OCI-LY3 (cell line): ENCODE data around the gene POLG.

Experiments used
- H2AFZ ChIP-seq: fragments of 200-600, 300-600 bp; shearing (Covaris generic); 2 replicates; pipeline ENCODE4 v1.6.0; 2014; ENCODE audit warnings: antibody characterized with exemption, low read depth, low read length
- H3K27ac ChIP-seq: fragments of 200-600, 300-600 bp; sonication (generic); 2 replicates; pipeline ENCODE4 v1.5.1; 2014; ENCODE audit warnings: mild to moderate bottlenecking, low read length, moderate library complexity, mixed read lengths
- H3K27me3 ChIP-seq: fragments of 200-600, 300-600 bp; sonication (generic); 2 replicates; pipeline ENCODE4 v1.6.1; 2014; ENCODE audit warnings: low read depth, low read length, mixed read lengths
- H3K36me3 ChIP-seq: fragments of 200-600, 300-600 bp; sonication (generic); replicated peaks from 2 replicates; pipeline ENCODE3; 2014; ENCODE audit warnings: low read depth, low read length, mixed read lengths
- H3K4me1 ChIP-seq: fragments of 300-600, 200-600 bp; sonication (generic); 2 replicates; pipeline ENCODE4 v1.6.1; 2014; ENCODE audit warnings: low read length, mixed read lengths
- H3K4me2 ChIP-seq: fragments of 200-600, 300-600 bp; sonication (generic); 2 replicates; pipeline ENCODE4 v1.6.1; 2014; ENCODE audit warnings: low read length, mixed read lengths
- H3K4me3 ChIP-seq: fragments of 300-600, 200-600 bp; sonication (generic); 2 replicates; pipeline ENCODE4 v1.5.1; 2014; ENCODE audit warnings: antibody characterized with exemption, mild to moderate bottlenecking, low read length, moderate library complexity
- H3K79me2 ChIP-seq: fragments of 300-600, 200-600 bp; shearing (Covaris generic); 2 replicates; pipeline ENCODE4 v1.6.1; 2014; ENCODE audit warnings: mild to moderate bottlenecking, low read length, mixed read lengths
- H3K9ac ChIP-seq: fragments of 300-600, 200-600 bp; shearing (Covaris generic); 2 replicates; pipeline ENCODE4 v1.6.0; 2014; ENCODE audit warnings: mild to moderate bottlenecking, low read length, moderate library complexity
- H3K9me3 ChIP-seq: fragments of 200-600, 300-600 bp; shearing (Covaris generic); 2 replicates; pipeline ENCODE4 v1.6.1; 2014; ENCODE audit warnings: low read length, mixed read lengths; ENCODE audit not compliant: insufficient read depth
- H4K20me1 ChIP-seq: fragments of 200-600, 300-600 bp; sonication (generic); 2 replicates; pipeline ENCODE4 v1.6.1; 2016; ENCODE audit warnings: low read length, mixed read lengths; ENCODE audit not compliant: insufficient read depth
- CTCF ChIP-seq: fragments of 200-600, 300-600 bp; sonication (generic); IDR thresholded peaks from 2 replicates; pipeline ENCODE4 v1.5.1; 2014; ENCODE audit warnings: antibody characterized with exemption, low read length, low read depth
- EZH2phosphoT487 ChIP-seq: fragments of 200-600 bp; shearing (Covaris generic); IDR thresholded peaks from 2 replicates; pipeline ENCODE4 v1.6.1; 2018; ENCODE audit warnings: antibody characterized with exemption, mixed run types, low read depth

POLG gene

GRCh38 chr15:89345248-89345647 lies 10.6 kb upstream of the POLG start:
- H3K27me3 ChIP-seq = no peaks in the 10 kb centered on the region
- no peaks in the 10 kb centered on the region for H4K20me1 ChIP-seq
- H3K36me3 ChIP-seq = no peaks in the 10 kb centered on the region
- TF ChIP-seq CTCF (no peak), EZH2phosphoT487 (no peak)
- H3K27ac ChIP-seq = no peak overlapping the region
- no peak overlapping the region for H3K9ac ChIP-seq
- H3K79me2 ChIP-seq = no peaks in the 10 kb centered on the region
- no peaks in the 10 kb centered on the region for H3K9me3 ChIP-seq
- peaks cover 8% of the 10 kb centered on the region for H3K4me1 ChIP-seq
- H3K4me2 ChIP-seq = no peak overlapping the region
- no peak overlapping the region for H2AFZ ChIP-seq
- no peak overlapping the region for H3K4me3 ChIP-seq

- H3K9me3 ChIP-seq = no peaks in the 10 kb centered on the region
- peaks cover 4% of the 10 kb centered on the region; the same call in 1 of the 2 replicates for H3K27me3 ChIP-seq
- H3K27ac ChIP-seq = no peak overlapping the region
- no peak overlapping the region for H2AFZ ChIP-seq
- H4K20me1 ChIP-seq = no peaks in the 10 kb centered on the region
- no peak overlapping the region for H3K9ac ChIP-seq
- no peak overlapping the region for H3K4me2 ChIP-seq
- no peaks in the 10 kb centered on the region for H3K36me3 ChIP-seq
- H3K4me3 ChIP-seq = no peak overlapping the region
- H3K79me2 ChIP-seq = no peaks in the 10 kb centered on the region
- no peak for TF ChIP-seq CTCF
- TF ChIP-seq EZH2phosphoT487 = no peak
- no peaks in the 10 kb centered on the region for H3K4me1 ChIP-seq
Measured at GRCh38 chr15:89342840-89343239, 8.2 kb upstream of the POLG start.

- Histone ChIP-seq H3K4me2 (no peak overlapping the region), H3K4me3 (no peak overlapping the region), H3K36me3 (no peaks in the 10 kb centered on the region), H3K9me3 (no peaks in the 10 kb centered on the region), H3K4me1 (no peaks in the 10 kb centered on the region), H4K20me1 (no peaks in the 10 kb centered on the region), H3K27ac (no peak overlapping the region), H3K79me2 (no peaks in the 10 kb centered on the region), H3K9ac (no peak overlapping the region), H2AFZ (no peak overlapping the region), H3K27me3 (peaks cover 4% of the 10 kb centered on the region; the same call in 1 of the 2 replicates)
- TF ChIP-seq CTCF = no peak
- no peak for TF ChIP-seq EZH2phosphoT487
Measured at GRCh38 chr15:89341316-89342005, 6.8 kb upstream of the POLG start.

GRCh38 chr15:89340573-89340972 lies 5.9 kb upstream of the POLG start:
- Histone ChIP-seq H3K27ac (no peak overlapping the region), H3K9ac (no peak overlapping the region), H3K9me3 (no peaks in the 10 kb centered on the region), H3K79me2 (no peaks in the 10 kb centered on the region), H3K4me2 (no peak overlapping the region), H3K4me1 (peaks cover 6% of the 10 kb centered on the region; the same call in 1 of the 2 replicates), H2AFZ (no peak overlapping the region), H3K36me3 (no peaks in the 10 kb centered on the region), H4K20me1 (no peaks in the 10 kb centered on the region), H3K4me3 (no peak overlapping the region), H3K27me3 (peaks cover 4% of the 10 kb centered on the region; the same call in 1 of the 2 replicates)
- TF ChIP-seq EZH2phosphoT487 = no peak
- no peak for TF ChIP-seq CTCF
